ENCODE data around the gene DENND10.

- TF ChIP-seq POLR2A (IDR thresholded peaks at IDR 0.05) (no peak), CTCF (IDR thresholded peaks at IDR 0.05) (no peak), POLR2AphosphoS5 (IDR thresholded peaks at IDR 0.05; ENCODE audit: insufficient read depth in 1 of 2, low read depth in 1 of 2) (no peak)
These were observed 12.5 kb downstream of the DENND10 start for GRCh38 chr10:119116326-119116951.
